Endothelial cell of umbilical vein (primary cell): ENCODE data around the gene AFAP1L2. TPM values are rescaled to one million over a fixed set of nuclear protein-coding genes. Genes with fewer than 3 reads are reported as not detected.

Source experiments
- BruUV-seq: library from RNA; stranded (reverse); fragments of 400-500 nt; replicated peaks from 2 replicates; lab custom pipeline; 2021; lab: Mats Ljungman, UMichigan
- CTCF ChIA-PET: fragments of 300-600, 350-600 bp; sonication (Branson Sonifier 250); formaldehyde crosslinking; loops from one replicate; lab custom pipeline; 2021; ENCODE audit warnings: antibody characterized with exemption, inconsistent platforms; lab: Charles Lee
- POLR2A ChIA-PET: fragments of 300-600, 350-600 bp; sonication (Branson Sonifier 250); formaldehyde crosslinking; loops from one replicate; lab custom pipeline; 2021; ENCODE audit warnings: antibody characterized with exemption, inconsistent platforms; lab: Charles Lee
- DNase-seq: peaks from one replicate; pipeline ENCODE4 v3.0.0-alpha.2; 2011; ENCODE audit warnings: low read depth, low spot score
- FAIRE-seq: peaks from 2 replicates; lab custom pipeline; 2011; peaks lifted over from hg19 to GRCh38; lab: Jason Lieb, UNC
- H2AFZ ChIP-seq: 2 replicates; pipeline ENCODE4 v1.6.0; 2012; ENCODE audit warnings: low read depth, low read length, control low read depth, inconsistent platforms
- H3K27ac ChIP-seq: 2 replicates; pipeline ENCODE4 v1.5.1; 2011; ENCODE audit warnings: low read depth, mild to moderate bottlenecking, control low read depth, low read length, moderate library complexity; ENCODE audit not compliant: insufficient read depth
- H3K27me3 ChIP-seq, 2 experiments: 2 replicates each; pipeline versions ENCODE4 v1.6.0 to v1.6.1; 2011; ENCODE audit warnings: low read length in 2 of 2, mixed read lengths in 1 of 2; ENCODE audit not compliant: control insufficient read depth in 2 of 2, insufficient read depth in 2 of 2
- H3K36me3 ChIP-seq, 2 experiments: 2 replicates in 1 of 2; 3 replicates in 1 of 2; pipeline ENCODE4 v1.5.1; 2011; ENCODE audit warnings: low read length in 2 of 2, mild to moderate bottlenecking in 1 of 2, moderate library complexity in 1 of 2; ENCODE audit not compliant: control insufficient read depth in 2 of 2, insufficient read depth in 2 of 2; ENCODE audit errors: extremely low read depth in 1 of 2
- H3K4me1 ChIP-seq: 3 replicates; pipeline ENCODE4 v1.5.1; 2011; ENCODE audit warnings: mild to moderate bottlenecking, low read length; ENCODE audit not compliant: control insufficient read depth, insufficient read depth; ENCODE audit errors: extremely low read depth
- H3K4me2 ChIP-seq: 2 replicates; pipeline ENCODE4 v1.6.1; 2011; ENCODE audit warnings: low read length, control low read depth, mixed read lengths; ENCODE audit not compliant: insufficient read depth
- H3K4me3 ChIP-seq, 3 experiments: fragments of 200-600 bp in 1 of 3; sonication (generic), shearing (Covaris generic) in 1 of 3; replicated peaks in 1 of 3; 2 replicates each; pipeline ENCODE4 v1.5.1; 2011 to 2016; ENCODE audit warnings: control low read depth in 3 of 3, low read length in 3 of 3, mild to moderate bottlenecking in 2 of 3, inconsistent platforms in 1 of 3, low read depth in 1 of 3, moderate library complexity in 1 of 3; ENCODE audit not compliant: insufficient read depth in 1 of 3
- H3K79me2 ChIP-seq: 2 replicates; pipeline ENCODE4 v1.6.0; 2012; ENCODE audit warnings: low read length, inconsistent platforms; ENCODE audit not compliant: control insufficient read depth, insufficient read depth
- H3K9ac ChIP-seq: replicated peaks from 2 replicates; pipeline ENCODE3; 2011; ENCODE audit warnings: low read length, control low read depth; ENCODE audit not compliant: insufficient read depth; ENCODE audit errors: extremely low read depth
- H3K9me1 ChIP-seq: replicated peaks from 3 replicates; pipeline ENCODE4 v1.6.0; 2011; ENCODE audit warnings: mild to moderate bottlenecking, low read length; ENCODE audit not compliant: control insufficient read depth, insufficient read depth; ENCODE audit errors: extremely low read depth
- H3K9me3 ChIP-seq: replicated peaks from 2 replicates; pipeline ENCODE4 v1.5.1; 2012; ENCODE audit warnings: low read length, inconsistent platforms; ENCODE audit not compliant: control insufficient read depth, insufficient read depth
- H4K20me1 ChIP-seq: replicated peaks from 2 replicates; pipeline ENCODE3; 2011; ENCODE audit warnings: mild to moderate bottlenecking, low read length; ENCODE audit not compliant: control insufficient read depth, insufficient read depth; ENCODE audit errors: extremely low read depth
- CTCF ChIP-seq, 2 donors: IDR thresholded peaks; 1 replicate in 1 of 2; 2 replicates in 1 of 2; pipeline ENCODE4 v1.5.1; 2011; ENCODE audit warnings: low read length in 2 of 2, mild to moderate bottlenecking in 2 of 2, moderate library complexity in 2 of 2, control low read depth in 1 of 2, inconsistent platforms in 1 of 2, low read depth in 1 of 2; ENCODE audit not compliant: insufficient read depth in 1 of 2; ENCODE audit errors: extremely low read depth in 1 of 2
- EZH2 ChIP-seq: IDR thresholded peaks from 2 replicates; pipeline ENCODE4 v1.6.1; 2012; ENCODE audit warnings: borderline replicate concordance, low read depth, mild to moderate bottlenecking, moderate library complexity, low read length, inconsistent platforms; ENCODE audit not compliant: severe bottlenecking
- FOS ChIP-seq: IDR thresholded peaks from 2 replicates; pipeline ENCODE4 v1.6.1; 2011; ENCODE audit warnings: mild to moderate bottlenecking, low read length, moderate library complexity, borderline replicate concordance; ENCODE audit not compliant: insufficient read depth
- GATA2 ChIP-seq: IDR thresholded peaks from 2 replicates; pipeline ENCODE4 v1.7.0; 2011; ENCODE audit warnings: low read depth, mild to moderate bottlenecking, moderate library complexity, mixed read lengths, low read length; ENCODE audit not compliant: insufficient read length, insufficient read depth
- JUN ChIP-seq: IDR thresholded peaks from 2 replicates; pipeline ENCODE4 v1.6.1; 2011; ENCODE audit warnings: borderline replicate concordance, low read depth; ENCODE audit not compliant: insufficient read length, insufficient read depth
- MAX ChIP-seq: IDR thresholded peaks from 2 replicates; pipeline ENCODE4 v1.6.1; 2011; ENCODE audit not compliant: insufficient read depth, insufficient read length
- MYC ChIP-seq: IDR thresholded peaks from one replicate; pipeline ENCODE4 v1.6.1; 2011; ENCODE audit warnings: mild to moderate bottlenecking, low read depth, low read length
- POLR2A ChIP-seq: IDR thresholded peaks from 2 replicates; pipeline ENCODE4 v1.6.1; 2012; ENCODE audit warnings: low read depth, mild to moderate bottlenecking, control low read depth, low read length
- POLR2AphosphoS5 ChIP-seq: IDR thresholded peaks from 2 replicates; pipeline ENCODE4 v1.6.1; 2012; ENCODE audit warnings: low read depth, mild to moderate bottlenecking, control low read depth, low read length, moderate library complexity; ENCODE audit not compliant: insufficient read depth
- dilution Hi-C: fragments of 300-500 bp; cut with MboI; formaldehyde crosslinking; loops from one replicate; pipeline ENCODE4 v1.15.0; 2019; ENCODE audit warnings: low sequenced_read_pairs; ENCODE audit not compliant: extremely low pct_ligation_motif_present
- intact Hi-C: fragments of 100-400 bp; cut with micrococcal nuclease; formaldehyde crosslinking; loops from one replicate; pipeline ENCODE4 v1.10.0; 2022
- polyA plus RNA-seq, 4 experiments: library from polyadenylated mRNA; depleted of rRNA in 3 of 4; stranded (reverse) in 3 of 4; unstranded in 1 of 4; fragments of >200 nt; gene quantifications; 2 replicates each; pipeline versions ENCODE4 v1.2.1 to v1.2.3, GENCODE V29; 2011 to 2012; ENCODE audit warnings: missing spikeins in 1 of 4
- total RNA-seq: library from RNA; stranded (reverse); gene quantifications from 2 replicates; pipeline ENCODE4 v1.2.3, GENCODE V29; 2021

AFAP1L2 gene
- total and polyA plus RNA-seq, 2 donors (not counting 3 experiments of a cell fraction or from before 2014, with no cell fraction given) = 0.90 to 4.1 TPM

- no peak for DNase-seq
- H3K9me1 ChIP-seq = no peaks in the 10 kb centered on the region
- TF ChIP-seq EZH2 (no peak), CTCF (IDR thresholded peaks at IDR 0.05; ENCODE audit: extremely low read depth in 1 of 2, insufficient read depth in 1 of 2, low read depth in 1 of 2, low read length in 2 of 2) (no peak), MYC (no peak), POLR2A (no peak), POLR2AphosphoS5 (no peak), JUN (no peak), MAX (no peak), GATA2 (no peak), FOS (no peak)
- no peak for FAIRE-seq
- H3K79me2 ChIP-seq = no peaks in the 10 kb centered on the region
- H2AFZ ChIP-seq = no peak overlapping the region
- intact Hi-C loops = no loop called here
- no peaks in the 10 kb centered on the region for H3K36me3 ChIP-seq
- H3K27me3 ChIP-seq = peaks cover 2 to 8% of the 10 kb centered on the region in 2 experiments
- H3K4me1 ChIP-seq = peaks cover 8% of the 10 kb centered on the region
- no peak overlapping the region for H3K4me2 ChIP-seq
- dilution Hi-C loops = no loop called here
- no peaks in the 10 kb centered on the region for H3K9me3 ChIP-seq
- H3K27ac ChIP-seq = no peak overlapping the region
- ChIA-PET POLR2A (no interaction called here), CTCF (interaction anchor here (1.2 to 1.7 kb wide), 3 partner anchors 132 to 824 kb away, joined by 3 to 4 read pairs (median 4); no protein-coding TSS in a partner anchor)
- H4K20me1 ChIP-seq = no peaks in the 10 kb centered on the region
- no peak overlapping the region for H3K9ac ChIP-seq
- no TSS peak for BruUV-seq
- no peak overlapping the region for H3K4me3 ChIP-seq
These were observed 98.0 kb downstream of the AFAP1L2 start for GRCh38 chr10:114306116-114306973.
